Measurements from ENCODE around the gene MTHFD1. TPM values are rescaled to one million over a fixed set of nuclear protein-coding genes. Genes with fewer than 3 reads are reported as not detected.

Gene MTHFD1
- total RNA-seq, 3 donors from 2014 or later (not counting 1 experiment from before 2014, with no cell fraction given): 27.6 to 34.6 (median 28.0) TPM

DNA sequence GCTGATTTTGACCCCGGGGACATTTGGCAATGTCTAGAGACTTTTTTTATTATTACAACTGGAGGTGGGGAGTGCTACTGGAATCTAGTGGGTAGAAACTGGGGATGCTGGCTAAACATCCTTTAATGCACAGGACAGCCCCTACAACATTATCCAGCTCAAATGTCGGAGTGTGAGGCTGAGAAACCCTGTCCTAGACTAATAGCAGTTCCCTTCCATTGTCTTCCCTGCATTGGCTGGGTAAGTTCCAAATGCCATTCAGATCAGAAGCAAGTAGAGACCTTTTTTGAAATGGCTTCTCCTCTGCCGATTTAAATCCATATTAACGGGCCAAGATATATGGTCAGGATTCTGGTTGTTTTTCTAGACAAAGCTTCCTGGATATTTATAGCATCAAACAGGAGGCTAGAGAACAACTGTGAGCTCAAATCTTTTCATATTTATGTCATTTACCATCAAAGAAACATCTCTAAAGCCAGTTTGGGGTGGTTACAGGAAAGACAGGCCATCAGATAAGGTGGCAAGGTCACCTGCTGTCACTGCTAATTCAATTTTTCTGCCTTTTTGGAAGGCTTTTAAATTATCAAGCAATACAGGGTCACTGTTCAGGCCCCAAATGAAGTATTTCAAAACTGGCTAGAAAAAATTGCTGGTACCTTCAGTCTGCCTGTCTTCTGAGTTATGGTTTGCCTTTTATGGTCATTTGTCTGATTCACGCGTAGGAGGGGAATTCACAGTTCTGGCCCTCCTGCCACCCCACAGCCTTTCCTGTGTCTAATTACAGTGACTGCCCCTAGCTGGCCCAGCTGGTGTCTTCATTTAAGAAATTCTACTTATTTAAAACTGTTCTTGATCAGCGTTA lies 57.1 kb downstream of the MTHFD1 start:
- ATAC-seq (peak; percentile 90 to 96 (median 95)), DNase-seq (peak; percentile 55 to 76)
- Histone ChIP-seq H3K9me3 (ENCODE audit: control insufficient read depth, insufficient read depth, low read length) (no peaks in the 10 kb centered on the region), H3K27me3 (ENCODE audit: control insufficient read depth, insufficient read depth, low read length) (no peaks in the 10 kb centered on the region), H3K27ac (ENCODE audit: low read length) (peak overlapping the region; percentile 93), H3K4me3 (ENCODE audit: low read length) (no peak overlapping the region), H3K4me1 (ENCODE audit: control insufficient read depth, insufficient read depth, low read length) (peaks cover 60% of the 10 kb centered on the region), H3K36me3 (ENCODE audit: control insufficient read depth, insufficient read depth, low read length) (peaks cover 12% of the 10 kb centered on the region)
- Mint-ChIP-seq H3K9me3 (no peaks in the 10 kb centered on the region), H3K4me3 (peak overlapping the region; percentile 58), H3K36me3 (no peaks in the 10 kb centered on the region), H3K27me3 (ENCODE audit: low read depth in 2 of 2) (no peaks in the 10 kb centered on the region), H3K27ac (peak overlapping the region; percentile 89 to 99), H3K4me1 (peaks cover 53 to 54% of the 10 kb centered on the region in 2 donors)
- 45% methylated on average over 6 of the region's 7 CpGs for WGBS (ENCODE audit: insufficient coverage)
- no peak for TF ChIP-seq CTCF (IDR thresholded peaks at IDR 0.05)
- intact Hi-C loops (cut with micrococcal nuclease): loop anchor here (1.0 to 5.0 kb wide), 3 partner anchors 20 to 58 kb away; partner anchors contain the start of genes AKAP5, MTHFD1 and ZBTB25

GRCh38 chr14:64447876-64448670 lies 59.9 kb downstream of the MTHFD1 start:
- Histone ChIP-seq H3K4me1 (ENCODE audit: control insufficient read depth, insufficient read depth, low read length) (peaks cover 63% of the 10 kb centered on the region), H3K27ac (ENCODE audit: low read length) (peak overlapping the region; percentile 93), H3K27me3 (ENCODE audit: control insufficient read depth, insufficient read depth, low read length) (no peaks in the 10 kb centered on the region), H3K4me3 (ENCODE audit: low read length) (no peak overlapping the region), H3K9me3 (ENCODE audit: control insufficient read depth, insufficient read depth, low read length) (no peaks in the 10 kb centered on the region), H3K36me3 (ENCODE audit: control insufficient read depth, insufficient read depth, low read length) (peaks cover 8% of the 10 kb centered on the region)
- H3K27ac Mint-ChIP-seq: peak overlapping the region; percentile 89 to 99
- H3K4me3 Mint-ChIP-seq: peak overlapping the region; percentile 2
- WGBS (ENCODE audit: insufficient coverage): 65% methylated on average over 5 of the region's 5 CpGs
- intact Hi-C loops (cut with micrococcal nuclease): loop anchor here (5.0 kb wide), 1 partner anchor 61 kb away; the partner anchor contains the start of gene MTHFD1
- ATAC-seq (peak; percentile 29 to 53 (median 47)), DNase-seq (peak; percentile 61 to 65)
- TF ChIP-seq CTCF (IDR thresholded peaks at IDR 0.05): no peak
- H3K9me3 Mint-ChIP-seq: no peaks in the 10 kb centered on the region
- peaks cover 57 to 58% of the 10 kb centered on the region in 2 donors for H3K4me1 Mint-ChIP-seq
- no peaks in the 10 kb centered on the region for H3K27me3 Mint-ChIP-seq (ENCODE audit: low read depth in 2 of 2)
- no peaks in the 10 kb centered on the region for H3K36me3 Mint-ChIP-seq

GRCh38 chr14:64450255-64450654 lies 62.1 kb downstream of the MTHFD1 start:
- H3K4me3 ChIP-seq (ENCODE audit: low read length): no peak overlapping the region
- ATAC-seq: no peak
- H3K36me3 ChIP-seq (ENCODE audit: control insufficient read depth, insufficient read depth, low read length): peaks cover 11% of the 10 kb centered on the region
- WGBS (ENCODE audit: insufficient coverage): no CpG with 5 or more reads among the region's 2 CpGs
- peaks cover 44% of the 10 kb centered on the region for H3K4me1 ChIP-seq (ENCODE audit: control insufficient read depth, insufficient read depth, low read length)
- Mint-ChIP-seq H3K4me1 (peaks cover 37 to 38% of the 10 kb centered on the region in 2 donors), H3K9me3 (no peaks in the 10 kb centered on the region), H3K36me3 (no peaks in the 10 kb centered on the region), H3K27ac (peak overlapping the region; percentile 72 to 82), H3K4me3 (no peak overlapping the region), H3K27me3 (ENCODE audit: low read depth in 2 of 2) (no peaks in the 10 kb centered on the region)
- DNase-seq: no peak
- H3K9me3 ChIP-seq (ENCODE audit: control insufficient read depth, insufficient read depth, low read length): no peaks in the 10 kb centered on the region
- H3K27ac ChIP-seq (ENCODE audit: low read length): no peak overlapping the region
- no peak for TF ChIP-seq CTCF (IDR thresholded peaks at IDR 0.05)
- intact Hi-C loops (cut with micrococcal nuclease): no loop called here
- no peaks in the 10 kb centered on the region for H3K27me3 ChIP-seq (ENCODE audit: control insufficient read depth, insufficient read depth, low read length)

Measured in natural killer cell (primary cell).